ENCODE data around the gene PRSS53.

Gene PRSS53

GRCh38 chr16:31108035-31108793 lies 19.5 kb upstream of the PRSS53 start, which contains the start of gene BCKDK:
BCKDK (plus strand) TSS chr16:31108386; CDS start chr16:31109224, 838 bp downstream.
- TF ChIP-seq CTCF (IDR thresholded peaks at IDR 0.05), result no peak

DNA sequence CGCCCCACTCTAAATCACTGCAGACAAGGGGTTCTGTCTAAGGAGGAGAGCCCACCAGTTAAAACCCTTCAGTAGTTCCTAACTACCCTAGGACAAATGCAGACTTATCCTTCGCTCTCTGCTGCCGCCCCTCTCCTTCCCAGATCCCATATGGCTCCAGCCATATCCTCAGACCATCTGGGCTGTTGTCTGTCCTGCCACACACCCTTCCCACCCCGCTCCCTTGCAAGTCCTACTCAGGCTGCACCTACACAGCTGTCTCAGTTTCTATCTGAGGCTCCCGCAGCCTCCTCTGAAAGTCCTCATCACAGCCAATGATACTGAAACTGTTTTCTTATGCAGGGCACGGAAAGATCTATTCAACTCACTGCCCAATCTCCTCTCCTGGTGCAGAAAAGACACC lies 18.7 kb upstream of the PRSS53 start:
- no peak for TF ChIP-seq CTCF (IDR thresholded peaks at IDR 0.05)

DNA sequence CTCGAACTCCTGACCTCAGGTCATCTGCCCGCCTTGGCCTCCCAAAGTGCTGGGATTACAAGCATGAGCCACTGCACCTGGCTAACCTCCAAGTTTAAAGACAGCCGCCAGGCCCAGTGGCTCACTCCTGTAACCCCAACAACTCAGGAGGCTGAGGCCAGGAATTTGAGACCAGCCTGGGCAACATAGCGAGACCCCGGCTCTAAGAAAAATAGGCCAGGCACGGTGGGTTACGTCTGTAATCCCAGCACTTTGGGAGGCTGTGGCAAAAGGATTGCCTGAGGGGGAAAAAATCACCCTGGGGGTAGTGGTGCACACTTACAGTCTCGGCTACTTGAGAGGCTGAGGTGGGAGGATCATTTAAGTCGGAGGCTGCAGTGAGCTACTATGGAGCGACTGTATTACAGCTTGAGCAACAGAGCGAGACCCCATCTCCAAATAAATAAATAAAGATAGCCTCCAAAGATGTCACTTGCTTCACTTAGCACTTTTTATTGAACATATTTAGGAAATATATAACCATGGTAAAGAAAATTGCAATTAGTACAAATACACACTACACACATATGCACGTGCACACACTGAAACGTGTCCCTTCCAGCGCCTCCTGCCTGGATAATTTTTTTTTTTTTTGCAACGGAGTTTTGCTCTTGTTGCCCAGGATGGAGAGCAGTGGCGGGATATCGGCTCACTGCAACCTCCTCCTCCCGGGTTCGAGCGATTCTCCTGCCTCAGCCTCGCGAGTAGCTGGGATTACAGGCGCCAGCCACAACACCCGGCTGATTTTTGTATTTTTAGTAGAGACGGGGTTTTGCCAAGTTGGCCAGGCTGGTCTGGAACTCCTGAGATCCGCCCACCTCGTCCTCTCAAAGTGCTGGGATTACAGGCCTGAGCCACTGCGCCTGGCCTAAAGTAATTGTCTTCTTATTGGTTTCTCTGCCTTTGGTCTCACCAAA lies 18.0 kb upstream of the PRSS53 start:
- no peak for TF ChIP-seq CTCF (IDR thresholded peaks at IDR 0.05)

DNA sequence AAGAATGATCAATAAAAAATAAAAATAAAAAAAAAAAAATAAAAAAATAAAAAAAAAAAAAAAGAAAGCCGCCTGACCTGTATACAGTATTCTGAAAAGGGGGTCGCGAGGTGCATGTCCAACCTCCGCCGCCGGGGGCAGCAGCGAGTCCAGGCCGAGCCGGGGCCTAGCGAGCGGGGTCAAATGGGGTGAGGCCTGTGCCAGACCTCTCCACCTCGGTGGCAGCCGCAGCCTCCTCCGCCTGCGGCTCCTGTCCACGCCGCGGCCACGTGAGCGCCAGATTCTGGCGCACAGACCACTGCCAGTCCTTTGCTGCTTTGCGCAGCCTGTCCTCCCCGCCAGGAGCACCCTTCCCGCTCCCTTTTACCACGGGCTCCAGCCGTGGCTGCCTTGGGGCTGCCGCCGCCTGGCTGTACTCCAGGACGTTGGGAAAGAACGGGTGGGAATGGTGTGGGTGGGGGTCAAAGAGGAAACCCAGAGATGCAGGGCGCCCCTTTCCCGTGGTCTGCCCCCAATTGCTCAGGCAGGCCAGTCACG lies 17.0 kb upstream of the PRSS53 start:
- TF ChIP-seq CTCF (IDR thresholded peaks at IDR 0.05), result peak; percentile 84

DNA sequence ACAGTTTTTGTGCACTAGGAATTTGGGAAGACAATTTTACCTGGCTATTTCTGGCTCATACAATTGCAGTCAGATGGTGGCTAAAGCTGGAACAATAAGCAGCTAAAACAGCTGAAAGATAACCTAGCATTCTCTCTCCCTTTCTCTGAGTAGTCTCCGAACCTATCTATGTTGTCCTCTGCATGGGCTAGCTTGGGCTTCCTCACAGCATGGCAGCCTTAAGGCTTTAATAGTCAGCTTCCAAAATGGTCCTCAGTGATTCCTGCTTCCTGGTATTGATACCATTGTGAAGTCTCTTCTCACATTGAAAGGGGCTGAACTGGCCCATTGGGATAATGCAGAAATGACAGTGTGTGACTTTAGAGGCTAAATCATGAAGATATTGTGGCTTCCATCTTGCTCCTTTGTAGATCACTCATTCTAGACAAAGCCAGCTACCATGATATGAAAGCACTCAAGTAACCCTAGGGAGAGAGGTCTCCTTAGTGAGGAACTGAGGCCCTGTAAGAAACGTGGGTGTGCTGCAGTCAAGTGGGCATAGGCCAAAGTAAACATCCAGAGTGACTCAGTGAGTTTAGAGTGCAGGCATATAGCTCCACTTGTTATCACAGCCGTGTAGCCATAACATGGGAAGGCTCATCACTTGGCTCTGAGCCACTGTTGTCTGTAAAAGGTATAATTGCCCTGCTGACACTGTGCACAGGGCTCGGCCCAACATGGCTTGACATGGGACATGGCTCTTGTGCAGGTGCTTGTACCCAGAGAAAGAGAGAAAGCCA lies 11.3 kb upstream of the PRSS53 start:
- no peak for TF ChIP-seq CTCF (IDR thresholded peaks at IDR 0.05)

DNA sequence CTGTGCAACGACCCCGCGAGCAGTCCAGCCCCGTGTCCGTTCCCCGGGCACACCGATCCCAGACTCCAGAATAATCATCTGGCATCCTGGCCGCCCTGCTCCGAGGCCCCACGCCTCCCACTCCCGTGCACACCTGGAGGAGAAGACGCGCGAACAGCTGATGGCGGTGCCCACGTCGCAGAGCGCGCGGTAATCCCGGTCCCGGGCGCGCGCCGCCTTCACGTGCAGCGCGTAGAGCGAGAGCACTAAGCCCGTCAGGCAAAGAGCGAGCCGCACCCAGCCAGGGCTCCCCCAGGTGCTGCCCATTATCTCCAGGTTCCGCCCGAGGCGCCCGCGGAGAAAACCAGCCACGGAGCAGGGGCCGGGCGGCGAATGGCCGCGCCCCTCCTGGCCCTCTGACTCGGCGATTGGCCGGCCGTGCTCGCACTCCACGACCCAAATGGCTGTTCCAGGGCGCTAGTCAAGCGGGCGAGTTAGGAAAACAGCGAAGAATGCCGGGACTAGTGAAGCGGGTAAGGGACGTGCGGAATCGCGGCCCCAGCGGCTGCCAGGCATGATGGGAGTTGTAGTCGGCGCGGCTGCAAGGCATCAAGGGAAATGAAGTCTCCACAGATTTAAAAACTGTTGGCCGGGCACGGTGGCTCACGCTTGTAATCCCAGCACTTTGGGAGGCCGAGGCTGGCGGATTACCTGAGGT lies 5.8 kb upstream of the PRSS53 start, which contains the start of gene VKORC1:
TSS of gene VKORC1 (minus strand) at position 374 of the 697 bp plus-strand sequence. CDS start at position 306, 68 bp downstream.
- TF ChIP-seq CTCF (IDR thresholded peaks at IDR 0.05), result no peak
